Inferior parietal cortex (tissue), 1 donor: ENCODE measurements around the gene CDC14B.
A peak's percentile ranks its signal among the peaks of the same experiment; 100 is the strongest.
"Not testable (repeated sequence)": the region's sequence is repeated elsewhere in the genome, so short reads cannot be mapped to it uniquely, and the experiment has no call there.

Experiments
- DNase-seq: peaks from one replicate; pipeline ENCODE4 v3.0.0-alpha.2; 2016; ENCODE audit errors: extremely low spot score

CDC14B gene

GRCh38 chr9:96587338-96588315 is 32.0 kb downstream of the CDC14B start:
- no peak for DNase-seq

GRCh38 chr9:96585426-96585825 is 34.2 kb downstream of the CDC14B start:
- DNase-seq = no peak

GRCh38 chr9:96582199-96582598 is 37.4 kb downstream of the CDC14B start:
- not testable (repeated sequence) for DNase-seq

- DNase-seq = no peak
Observed at GRCh38 chr9:96581786-96582185, 37.9 kb downstream of the CDC14B start.

GRCh38 chr9:96581301-96581700 is 38.3 kb downstream of the CDC14B start:
- DNase-seq = no peak

- DNase-seq = no peak
Observed at GRCh38 chr9:96574931-96575351, 44.7 kb downstream of the CDC14B start.

GRCh38 chr9:96574455-96574854 is 45.2 kb downstream of the CDC14B start:
- no peak for DNase-seq

GRCh38 chr9:96567203-96567700 is 52.4 kb downstream of the CDC14B start:
- DNase-seq = peak; percentile 52

- DNase-seq = peak; percentile 74
Observed at GRCh38 chr9:96566498-96567202, 53.0 kb downstream of the CDC14B start.

GRCh38 chr9:96565671-96566497 is 53.8 kb downstream of the CDC14B start:
- DNase-seq = peak; percentile 51

GRCh38 chr9:96564217-96564616 is 55.4 kb downstream of the CDC14B start:
- peak; percentile 30 for DNase-seq

GRCh38 chr9:96559339-96559943 is 60.2 kb downstream of the CDC14B start:
- peak; percentile 45 for DNase-seq

- no peak for DNase-seq
Observed at GRCh38 chr9:96557921-96558320, 61.7 kb downstream of the CDC14B start.

- DNase-seq = peak; percentile 51
Observed at GRCh38 chr9:96556701-96557461, 62.8 kb downstream of the CDC14B start.

GRCh38 chr9:96555567-96556386 is 63.9 kb downstream of the CDC14B start:
- DNase-seq = peak; percentile 49

GRCh38 chr9:96554801-96555566 is 64.7 kb downstream of the CDC14B start:
- DNase-seq = no peak

- no peak for DNase-seq
Observed at GRCh38 chr9:96554326-96554725, 65.3 kb downstream of the CDC14B start.

- no peak for DNase-seq
Observed at GRCh38 chr9:96553070-96553469, 66.6 kb downstream of the CDC14B start.

GRCh38 chr9:96551403-96551802 is 68.2 kb downstream of the CDC14B start:
- no peak for DNase-seq
